COR-L47 (cell line): ENCODE data around the gene DPYSL3.

Source experiments
- DNase-seq: peaks from one replicate; lab custom pipeline; 2025; lab: John Stamatoyannopoulos, UW

Gene DPYSL3

DNA sequence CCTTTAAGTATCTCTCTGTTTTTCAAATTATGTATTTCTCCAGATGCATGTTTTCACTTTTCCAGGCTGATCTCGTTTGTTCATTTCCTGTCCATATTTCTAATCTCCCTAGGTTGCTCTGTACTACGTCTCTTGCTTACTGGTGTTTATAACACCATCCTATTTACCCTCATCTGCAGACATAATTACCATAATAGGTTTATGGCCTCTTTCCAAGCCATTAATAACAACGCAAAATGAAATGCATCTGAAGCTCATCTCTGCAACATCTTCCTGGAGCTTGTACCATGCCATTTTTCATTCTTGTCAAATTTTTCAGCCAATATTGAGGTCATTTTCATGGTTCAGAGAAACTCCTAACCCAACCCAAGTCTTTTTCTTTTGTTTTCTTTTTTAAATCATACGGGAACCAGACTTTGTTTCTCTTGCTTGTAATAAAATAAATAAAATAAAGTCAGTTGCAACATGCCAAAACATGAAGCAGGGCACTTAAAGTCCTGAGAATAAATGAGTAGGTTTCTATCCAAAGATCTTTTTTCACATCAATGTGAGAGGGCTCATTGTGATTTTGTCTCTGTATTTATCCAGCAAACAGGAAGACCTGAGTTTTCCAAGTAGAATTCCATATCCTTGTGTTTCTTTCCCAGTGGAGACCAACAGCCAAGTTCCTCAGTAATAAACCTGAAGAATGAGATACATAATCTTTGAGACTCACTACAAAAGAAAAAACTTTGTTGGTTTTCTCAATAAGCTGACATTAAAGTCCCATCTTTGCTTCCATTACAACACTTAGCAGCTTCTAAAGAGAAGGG lies 37.0 kb downstream of the DPYSL3 start:
- DNase-seq, result peak; percentile 81

DNA sequence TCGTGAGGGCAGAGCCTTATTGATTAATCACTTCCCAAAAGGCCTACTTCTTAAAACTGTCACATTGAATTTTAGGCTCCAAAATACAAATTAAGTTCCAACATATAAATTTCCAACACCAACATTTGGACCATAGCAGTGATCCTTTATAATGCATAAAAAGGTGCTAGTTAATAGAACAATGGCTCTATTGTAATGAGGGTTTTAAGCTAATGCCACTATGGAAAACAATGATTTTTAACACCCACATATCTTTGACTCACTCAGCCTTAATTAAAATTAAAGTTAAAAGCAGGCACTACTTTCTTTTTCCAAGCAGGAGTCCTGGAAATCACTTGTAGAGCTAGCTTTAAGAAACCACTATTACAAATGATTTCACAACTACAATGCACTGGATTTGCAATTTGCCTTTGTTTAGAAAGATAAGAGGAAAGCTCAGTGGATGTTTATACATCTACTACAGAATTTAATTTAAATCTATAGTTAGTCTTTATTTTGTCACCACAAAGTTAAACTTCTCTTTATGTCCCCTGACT lies 41.8 kb downstream of the DPYSL3 start:
- no peak for DNase-seq

DNA sequence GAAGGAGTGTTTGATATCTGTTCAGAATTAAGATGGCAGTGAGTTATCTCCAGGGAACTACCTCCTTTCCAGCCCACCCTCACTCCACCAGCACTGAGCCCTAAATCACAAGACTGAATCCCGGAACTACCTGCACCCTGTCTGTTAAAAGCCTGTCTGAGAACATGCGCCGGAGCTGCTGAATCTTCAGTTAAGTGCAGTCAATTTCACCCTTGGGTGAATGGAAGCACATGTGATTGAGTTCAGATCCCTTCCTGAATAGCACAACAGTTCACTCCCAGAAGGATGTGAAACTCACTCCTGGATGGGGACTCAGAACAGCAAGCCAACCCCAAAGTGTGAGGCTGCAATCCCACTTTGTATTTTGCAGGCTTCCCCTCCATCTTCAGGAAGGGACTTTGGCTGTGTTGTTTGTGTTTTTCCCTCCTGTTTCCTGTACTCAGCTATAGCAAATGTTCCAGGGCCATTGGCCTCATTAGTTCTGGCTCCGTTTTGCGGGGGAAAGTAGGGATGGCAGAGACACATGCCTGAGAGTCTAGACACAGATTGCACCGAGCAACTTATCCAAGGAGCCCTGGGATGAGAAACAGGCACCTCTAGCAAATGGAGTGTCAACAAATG lies 43.4 kb downstream of the DPYSL3 start:
- no peak for DNase-seq

DNA sequence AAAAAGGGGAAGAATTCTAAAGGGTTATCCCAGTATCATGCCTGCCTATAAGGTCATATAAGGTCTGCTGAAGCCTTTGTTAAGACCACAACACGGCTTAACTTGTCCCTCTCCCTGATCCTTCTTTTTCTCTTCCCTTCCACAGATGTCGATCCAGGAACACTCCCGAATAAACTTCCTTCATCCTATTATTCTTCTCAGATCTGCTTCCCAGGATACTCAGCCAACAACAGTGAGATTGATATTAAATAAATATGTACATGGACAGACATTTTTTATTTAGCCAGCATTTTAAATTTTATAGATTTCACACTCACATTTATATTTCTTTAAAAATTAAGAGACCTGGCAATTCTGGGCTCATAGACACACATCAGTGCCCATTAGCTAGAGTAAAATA lies 44.1 kb downstream of the DPYSL3 start:
- no peak for DNase-seq

DNA sequence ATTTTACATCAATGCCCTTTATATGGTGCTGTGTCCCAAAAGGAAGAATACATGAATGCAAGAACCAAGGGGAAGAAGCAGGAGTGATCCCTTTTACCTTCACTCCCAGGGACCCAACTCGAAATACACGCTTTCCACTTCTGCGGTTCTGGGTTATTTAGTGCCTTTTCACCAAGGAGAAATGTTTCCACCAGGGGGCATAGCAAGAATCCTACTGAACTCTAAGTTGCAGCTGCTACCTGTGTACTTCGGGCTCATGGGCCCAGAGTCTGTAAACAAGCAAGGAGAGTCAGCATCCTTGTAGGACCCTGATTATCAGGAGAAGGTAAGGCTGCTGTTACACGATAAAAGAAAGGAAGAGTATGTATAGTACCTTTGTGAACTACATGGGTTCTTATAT lies 45.7 kb downstream of the DPYSL3 start:
- peak; percentile 77 for DNase-seq

GRCh38 chr5:147461915-147462314 lies 48.0 kb downstream of the DPYSL3 start:
- DNase-seq, result no peak

DNA sequence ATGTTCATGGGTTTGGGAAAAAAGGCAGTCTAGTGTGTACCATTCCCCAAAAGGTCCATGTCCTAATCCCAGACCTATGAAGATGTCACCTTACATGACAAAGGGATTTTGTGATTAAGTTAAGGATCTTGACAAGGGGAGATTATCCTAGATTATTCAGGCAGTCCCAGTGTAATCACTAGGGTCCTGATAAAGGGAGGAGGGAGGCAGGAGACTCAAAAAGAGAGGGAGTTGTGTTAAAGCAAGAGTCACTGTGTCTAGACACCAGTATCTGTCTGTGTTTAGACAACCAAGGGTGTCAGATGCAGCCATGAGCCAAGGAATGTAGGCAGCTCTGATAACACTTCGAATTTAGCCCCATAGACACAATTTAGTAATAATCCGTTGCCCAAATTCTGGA lies 49.5 kb downstream of the DPYSL3 start:
- DNase-seq, result no peak

GRCh38 chr5:147458581-147458980 lies 51.3 kb downstream of the DPYSL3 start:
- no peak for DNase-seq

DNA sequence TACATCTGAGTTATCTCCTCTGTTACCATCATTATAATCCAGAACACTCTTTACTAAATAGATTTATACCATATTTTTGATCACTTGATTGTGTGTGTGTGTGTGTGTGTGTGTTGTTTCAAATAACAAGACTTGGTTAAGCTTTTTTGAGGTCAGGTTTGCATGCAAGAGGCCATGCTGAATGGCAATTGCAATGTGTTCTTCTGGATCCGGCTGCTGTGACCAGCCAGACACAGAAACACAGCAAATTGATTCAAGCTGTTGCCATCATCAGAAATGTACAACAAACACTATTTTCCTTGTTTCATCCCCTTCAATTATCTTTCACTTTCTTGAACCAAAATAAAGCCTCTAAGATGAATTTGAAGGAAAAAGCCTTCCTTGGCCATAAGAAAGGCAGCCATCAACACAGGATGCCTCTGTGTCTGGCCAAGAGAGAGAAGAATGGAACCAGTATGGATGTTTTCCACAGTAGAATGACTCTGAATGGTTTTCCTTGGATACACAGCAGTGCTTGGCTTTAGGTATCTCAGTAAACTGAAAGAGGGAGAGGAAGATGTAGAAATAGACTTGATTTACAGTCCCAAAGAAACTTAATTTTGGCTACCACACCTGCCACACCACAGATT lies 53.9 kb downstream of the DPYSL3 start:
- no peak for DNase-seq

DNA sequence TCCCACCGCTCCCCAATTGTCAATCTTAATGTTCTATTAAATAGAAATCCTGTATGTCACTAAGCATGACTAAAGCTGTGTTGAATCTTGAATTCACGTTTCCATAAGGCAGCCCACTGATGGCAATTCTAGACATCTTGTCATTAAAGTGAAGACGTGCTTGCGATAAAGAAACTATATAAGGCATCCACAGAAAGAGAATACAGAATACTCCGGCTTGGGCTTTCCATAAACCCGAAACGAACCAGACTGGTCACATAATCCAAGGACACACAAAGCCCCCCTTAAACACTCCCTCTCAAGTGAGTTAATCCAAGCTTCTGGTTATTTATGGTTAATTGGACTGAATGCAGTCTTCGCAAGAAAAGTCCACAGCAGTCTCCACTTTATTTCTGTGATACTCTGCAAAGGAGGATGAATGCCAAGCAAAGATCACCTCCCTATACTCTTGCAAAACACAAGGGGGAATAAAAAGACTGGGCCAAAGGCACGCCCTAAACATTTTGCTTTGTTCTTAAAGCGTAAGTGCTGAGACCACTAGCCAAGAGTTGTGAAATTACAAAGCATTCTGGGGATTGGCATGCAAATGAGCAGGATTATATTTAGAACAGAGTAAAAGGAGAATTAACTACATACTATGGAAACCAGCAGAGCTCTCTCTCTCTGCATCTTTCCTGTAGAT lies 54.7 kb downstream of the DPYSL3 start:
- DNase-seq, result peak; percentile 13

- peak; percentile 89 for DNase-seq
Measured at GRCh38 chr5:147453875-147454814, 55.7 kb downstream of the DPYSL3 start.

DNA sequence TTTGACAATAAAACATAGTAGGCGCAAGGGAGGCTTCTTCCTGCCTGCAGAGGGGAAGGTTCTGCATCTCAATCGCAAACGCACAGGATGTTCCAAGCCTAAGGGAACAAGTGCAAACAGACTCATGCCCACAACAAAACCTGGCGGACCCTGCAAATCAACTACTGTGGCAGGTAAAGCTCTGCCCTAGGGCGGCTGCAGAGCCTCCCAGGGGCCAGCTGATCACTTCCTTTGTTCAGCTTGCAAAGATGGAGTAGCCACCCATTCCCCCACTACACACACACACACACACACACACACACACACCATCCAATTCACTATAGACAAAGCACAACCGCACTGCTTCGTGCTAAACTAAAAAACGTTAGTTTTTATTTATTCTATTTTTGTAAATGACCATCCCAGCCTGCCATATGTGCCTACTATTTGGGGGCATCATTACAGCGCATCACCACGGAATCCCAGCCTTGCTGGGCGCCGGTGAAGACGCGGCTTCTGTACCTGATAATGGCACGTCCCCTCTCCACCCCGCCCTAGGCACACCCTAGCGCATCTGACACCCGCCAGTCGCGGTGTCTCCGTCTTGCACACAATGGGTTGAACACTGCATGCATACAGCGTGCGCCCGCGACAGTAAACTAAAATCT lies 57.6 kb downstream of the DPYSL3 start:
- peak; percentile 73 for DNase-seq

GRCh38 chr5:147451193-147451592 lies 58.7 kb downstream of the DPYSL3 start:
- DNase-seq, result no peak

DNA sequence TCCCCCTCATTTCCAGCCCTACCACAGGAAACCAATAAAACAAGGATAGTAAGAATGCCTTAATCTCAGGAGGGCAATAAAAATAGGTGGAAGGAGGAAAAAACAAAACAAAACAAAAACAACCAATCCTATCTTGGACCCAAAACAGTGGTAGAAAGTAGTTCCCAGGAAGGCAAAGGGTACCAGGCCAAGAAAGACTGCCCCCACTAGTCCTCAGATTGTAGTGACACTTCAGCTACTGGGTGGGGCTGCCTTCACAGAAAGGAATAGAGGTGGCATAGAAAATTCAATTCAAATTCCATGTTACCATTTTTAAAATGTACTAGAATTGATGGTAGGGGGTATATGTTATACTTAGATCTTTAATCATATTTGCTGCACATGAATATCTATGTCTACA lies 59.3 kb downstream of the DPYSL3 start:
- no peak for DNase-seq

DNA sequence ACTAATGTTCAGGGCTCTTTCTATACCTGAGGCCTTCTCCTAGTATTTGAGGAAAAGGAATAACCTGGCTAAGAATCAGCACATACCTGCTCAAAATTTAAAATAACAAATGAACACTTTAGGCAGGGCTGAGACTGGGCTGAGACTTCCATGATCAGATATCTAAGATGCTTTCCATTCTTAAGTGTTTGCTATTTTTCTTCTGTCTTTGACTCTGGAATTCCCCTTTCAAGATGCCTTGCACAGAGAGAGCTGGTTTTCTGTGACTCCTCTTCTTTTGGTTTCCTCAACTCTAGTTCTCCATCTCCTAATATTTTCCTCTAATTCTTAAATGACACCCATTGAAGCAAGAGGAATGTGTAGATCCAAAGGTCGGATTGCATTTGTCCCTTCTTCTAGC lies 61.1 kb downstream of the DPYSL3 start:
- DNase-seq, result no peak

DNA sequence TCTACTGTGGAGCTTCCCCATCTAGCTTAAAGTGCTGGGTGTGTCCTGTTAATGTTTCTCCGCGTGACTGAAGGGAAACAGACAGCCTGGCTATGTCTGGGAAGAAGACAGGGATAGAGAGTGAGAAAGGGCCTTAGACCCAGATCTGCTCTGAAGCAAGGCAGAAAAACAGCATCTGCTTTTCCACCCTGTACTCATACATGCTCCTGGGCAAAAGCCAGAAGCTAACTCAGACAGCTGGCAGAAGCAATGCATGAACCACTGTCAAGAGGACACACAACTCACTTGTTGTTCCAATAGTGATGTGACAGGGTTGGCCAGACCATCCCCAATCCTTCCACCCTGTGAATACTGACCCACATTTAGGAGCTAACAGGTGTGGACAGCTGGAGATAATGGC lies 63.3 kb downstream of the DPYSL3 start:
- DNase-seq, result no peak

DNA sequence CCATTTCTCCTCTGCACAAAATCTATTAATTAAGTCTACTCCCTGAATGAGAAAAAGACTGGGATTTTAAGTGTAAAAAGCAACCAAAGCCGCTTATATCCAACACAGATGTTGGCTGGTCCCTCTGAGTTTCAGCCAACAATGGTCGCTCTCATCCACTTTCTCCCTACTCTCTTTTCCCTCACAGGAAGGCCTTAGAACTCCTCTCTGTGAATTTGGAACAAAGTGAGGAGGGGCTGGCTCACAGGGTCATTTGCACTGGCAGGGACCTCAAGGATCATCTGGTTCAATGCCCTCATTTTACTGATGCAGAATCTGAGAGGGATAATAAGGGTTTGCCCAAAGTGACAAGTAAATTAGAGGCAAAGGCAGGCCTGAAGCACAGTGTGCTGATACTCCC lies 64.0 kb downstream of the DPYSL3 start:
- no peak for DNase-seq

- DNase-seq, result no peak
Measured at GRCh38 chr5:147445090-147445489, 64.8 kb downstream of the DPYSL3 start.

DNA sequence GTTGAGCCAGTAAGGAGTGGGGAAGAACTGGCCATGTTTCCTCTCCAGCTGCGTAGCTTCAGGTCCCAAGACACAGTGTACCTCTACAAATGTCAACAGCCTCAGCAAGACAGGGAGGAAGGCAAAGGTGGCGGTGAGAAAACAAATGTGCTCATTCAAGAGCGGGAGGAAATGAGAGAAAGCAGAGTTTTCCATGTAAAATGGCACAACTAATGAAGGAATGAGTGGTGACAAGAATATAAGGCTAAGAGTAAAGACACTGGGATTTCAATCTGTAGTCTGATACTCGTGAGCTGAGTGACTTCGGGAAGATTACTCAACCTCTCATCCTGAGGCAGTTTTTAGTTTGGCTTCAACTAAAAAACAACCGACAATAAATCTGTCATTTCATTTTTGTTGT lies 67.6 kb downstream of the DPYSL3 start:
- no peak for DNase-seq

- DNase-seq, result no peak
Measured at GRCh38 chr5:147441191-147441695, 68.6 kb downstream of the DPYSL3 start.

DNA sequence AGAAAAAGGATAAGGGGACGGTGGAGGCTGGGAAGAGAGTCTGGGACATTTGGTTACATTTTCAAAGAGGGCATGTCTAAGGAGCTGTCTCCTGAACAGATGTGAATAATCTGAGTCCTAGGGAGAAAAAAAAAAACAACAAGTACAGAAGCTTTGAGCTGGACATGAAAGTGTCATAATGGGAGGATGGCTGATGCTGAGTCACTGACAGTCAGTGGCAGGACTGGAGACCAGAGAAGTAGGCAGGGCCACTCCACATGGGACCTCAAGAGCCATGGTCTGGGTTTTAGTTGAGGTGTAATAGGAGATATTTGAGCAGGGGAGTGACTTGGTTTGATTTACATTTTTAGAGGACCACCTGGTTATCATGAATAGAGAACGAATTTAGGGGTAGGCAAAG lies 70.6 kb downstream of the DPYSL3 start:
- DNase-seq, result no peak
